K562 (cell line): ENCODE data around the gene RAE1. TPM values are rescaled to one million over a fixed set of nuclear protein-coding genes. Genes with fewer than 3 reads are reported as not detected.

ENCODE experiments used
- ATAC-seq: fragments of 200-7000 bp; cut with Tn5 transposase; 3 replicates; pipeline ENCODE4 v1.9.1; 2020; ENCODE audit warnings: moderate library complexity
- BruUV-seq: library from RNA; stranded (reverse); fragments of 400-500 nt; replicated peaks from 2 replicates; lab custom pipeline; 2021; lab: Mats Ljungman, UMichigan
- CTCF ChIA-PET: fragments of 300-600 bp; formaldehyde crosslinking; extraction: SDS; loops from one replicate; lab custom pipeline; 2021; ENCODE audit warnings: low intra/inter-chr PET ratio; lab: Yijun Ruan, JAX
- POLR2A ChIA-PET: fragments of 300-600, 350-650 bp; sonication (Branson Sonifier 250); formaldehyde crosslinking; extraction: SDS; loops from one replicate; lab custom pipeline; 2021; ENCODE audit warnings: antibody characterized with exemption, inconsistent platforms; lab: Yijun Ruan, JAX
- DNase-seq, 4 experiments: peaks; one replicate each; pipeline versions ENCODE4 v3.0.0 to v3.0.0-alpha.2; 2011 to 2018; ENCODE audit warnings: low spot score in 3 of 4, mixed read lengths in 3 of 4; ENCODE audit errors: extremely low read depth in 1 of 4
- FAIRE-seq: peaks from 2 replicates; lab custom pipeline; 2011; peaks lifted over from hg19 to GRCh38; lab: Jason Lieb, UNC
- H2AFZ ChIP-seq: 2 replicates; pipeline ENCODE4 v1.6.0; 2011; ENCODE audit warnings: low read depth, low read length, control low read depth, inconsistent platforms
- H3K27ac ChIP-seq: fragments of 200-600 bp; 3 replicates; pipeline ENCODE4 v1.8.0; 2011; ENCODE audit warnings: low read depth, mild to moderate bottlenecking, control low read depth, inconsistent platforms, low read length, moderate library complexity, mixed read lengths; ENCODE audit errors: extremely low read depth
- H3K27me3 ChIP-seq, 2 experiments: fragments of 300-600 bp in 1 of 2; 2 replicates in 1 of 2; 3 replicates in 1 of 2; pipeline versions ENCODE4 v1.6.0 to v1.8.0; 2011; ENCODE audit warnings: inconsistent platforms in 2 of 2, low read length in 2 of 2, mild to moderate bottlenecking in 1 of 2, mixed read lengths in 1 of 2, moderate library complexity in 1 of 2; ENCODE audit not compliant: control insufficient read depth in 2 of 2, insufficient read depth in 2 of 2
- H3K36me3 ChIP-seq: fragments of 300-600 bp; 3 replicates; pipeline ENCODE4 v1.8.0; 2011; ENCODE audit warnings: mild to moderate bottlenecking, low read length, inconsistent platforms; ENCODE audit not compliant: control insufficient read depth, insufficient read depth
- H3K4me1 ChIP-seq, 2 experiments: fragments of 200-600 bp in 1 of 2; replicated peaks in 1 of 2; 2 replicates in 1 of 2; 3 replicates in 1 of 2; pipeline versions ENCODE4 v1.5.1 to v1.8.0; 2011; ENCODE audit warnings: inconsistent platforms in 2 of 2, low read length in 2 of 2, mild to moderate bottlenecking in 1 of 2, mixed read lengths in 1 of 2, moderate library complexity in 1 of 2; ENCODE audit not compliant: control insufficient read depth in 2 of 2, insufficient read depth in 2 of 2
- H3K4me2 ChIP-seq: 2 replicates; pipeline ENCODE4 v1.6.1; 2011; ENCODE audit warnings: low read length, control low read depth, inconsistent platforms, mixed read lengths; ENCODE audit not compliant: insufficient read depth
- H3K4me3 ChIP-seq: fragments of 200-600 bp; sonication (generic), shearing (Covaris generic); 2 replicates; pipeline ENCODE4 v1.5.1; 2016; ENCODE audit warnings: control low read depth, inconsistent platforms
- H3K79me2 ChIP-seq: fragments of 200-600 bp; 3 replicates; pipeline ENCODE4 v1.8.0; 2011; ENCODE audit warnings: low read length, inconsistent platforms; ENCODE audit not compliant: control insufficient read depth, insufficient read depth
- H3K9ac ChIP-seq, 2 experiments: 2 replicates each; pipeline versions ENCODE4 v1.6.0 to v1.6.1; 2011; ENCODE audit warnings: low read depth in 2 of 2, low read length in 2 of 2, control low read depth in 1 of 2, inconsistent platforms in 1 of 2, mild to moderate bottlenecking in 1 of 2, mixed read lengths in 1 of 2; ENCODE audit not compliant: insufficient read depth in 1 of 2
- H3K9me1 ChIP-seq: one replicate; pipeline ENCODE4 v1.6.0; 2011; ENCODE audit warnings: inconsistent platforms, mild to moderate bottlenecking, low read length, moderate library complexity; ENCODE audit not compliant: control insufficient read depth, insufficient read depth
- H3K9me3 ChIP-seq: replicated peaks from 2 replicates; pipeline ENCODE4 v1.5.1; 2011; ENCODE audit warnings: low read depth, low read length, inconsistent platforms; ENCODE audit not compliant: control insufficient read depth, insufficient read depth
- H4K20me1 ChIP-seq: replicated peaks from 2 replicates; pipeline ENCODE4 v1.6.1; 2011; ENCODE audit warnings: low read length, inconsistent platforms, mixed read lengths; ENCODE audit not compliant: control insufficient read depth, insufficient read depth
- BMI1 ChIP-seq: fragments of 150-350 bp; IDR thresholded peaks from 2 replicates; pipeline ENCODE4 v1.6.1; 2014; ENCODE audit warnings: low read length
- CSDE1 ChIP-seq, 2 experiments: fragments of 450-650 bp; IDR thresholded peaks; 2 replicates each; pipeline ENCODE4 v1.6.1; 2016; ENCODE audit warnings: mild to moderate bottlenecking in 1 of 2
- DNMT1 ChIP-seq: fragments of 450-650 bp; IDR thresholded peaks from 2 replicates; pipeline ENCODE4 v1.6.1; 2016; ENCODE audit warnings: antibody characterized with exemption, mild to moderate bottlenecking
- RBBP5 ChIP-seq: fragments of 200-600 bp; sonication (generic); IDR thresholded peaks from 2 replicates; pipeline ENCODE4 v1.6.1; 2012; ENCODE audit warnings: borderline replicate concordance, mild to moderate bottlenecking, low read length, control low read depth, inconsistent platforms; ENCODE audit not compliant: insufficient read depth, poor library complexity, severe bottlenecking
- ZNF12 ChIP-seq: sonication (generic); formaldehyde crosslinking; IDR thresholded peaks from 2 replicates; pipeline ENCODE4 v1.4.0; 2020; ENCODE audit warnings: mild to moderate bottlenecking, missing genetic modification reagents
- ZNF232 ChIP-seq: sonication (generic); formaldehyde crosslinking; IDR thresholded peaks from 2 replicates; pipeline ENCODE4 v1.8.0; 2022; ENCODE audit warnings: mild to moderate bottlenecking, missing genetic modification reagents
- WGBS: fragments of 100-300 bp; shearing (Covaris generic); methylation state at CpG from one replicate; pipeline ENCODE4 v1.1.6; 2016; ENCODE audit warnings: low coverage, mixed read lengths; ENCODE audit not compliant: insufficient coverage; ENCODE audit errors: missing lambda C conversion rate; 5-methylcytosine and 5-hydroxymethylcytosine counted together
- in situ Hi-C: fragments of 300-500 bp; cut with MboI; formaldehyde crosslinking; loops from 4 replicates; pipeline ENCODE4 v1.15.0; 2018; ENCODE audit warnings: inconsistent platforms, mixed read lengths
- intact Hi-C: fragments of 100-400 bp; cut with micrococcal nuclease; formaldehyde crosslinking; loops from 2 replicates; pipeline ENCODE4 v1.14.2; 2022
- polyA plus RNA-seq, 8 experiments: library from polyadenylated mRNA; depleted of rRNA in 4 of 8; stranded (reverse) in 5 of 8; unstranded in 3 of 8; fragments of >200 nt; fragmentation: Nextera tagmentation in 2 of 8; fragmentation: Illumina TruSeq in 1 of 8; extraction: Ambion mirVana in 2 of 8; extraction: Trizol in 1 of 8; gene quantifications; 2 replicates each; pipeline versions ENCODE4 v1.2.1 to v1.2.3, GENCODE V29; 2011 to 2014; ENCODE audit warnings: inconsistent platforms in 1 of 8, missing spikeins in 1 of 8
- total RNA-seq, 7 experiments: library from RNA; depleted of rRNA in 6 of 7; stranded (reverse); fragments of >200 nt in 6 of 7; fragmentation: Illumina TruSeq in 2 of 7; extraction: Trizol in 2 of 7; gene quantifications; 2 replicates each; pipeline versions ENCODE4 v1.2.1 to v1.2.3, GENCODE V29; 2011 to 2021; ENCODE audit warnings: low replicate concordance in 1 of 7
- TF ChIP-seq, protein P1 (sequence below), 2 experiments: IDR thresholded peaks; 2 replicates each; pipeline ENCODE4 v1.6.1; 2011; ENCODE audit warnings: borderline replicate concordance in 1 of 2, control low read depth in 1 of 2, low read depth in 1 of 2, low read length in 1 of 2, mild to moderate bottlenecking in 1 of 2, mixed read lengths in 1 of 2, moderate library complexity in 1 of 2; ENCODE audit not compliant: insufficient read depth in 1 of 2, insufficient read length in 1 of 2, poor library complexity in 1 of 2, severe bottlenecking in 1 of 2; ENCODE audit errors: extremely low read depth in 1 of 2
- TF ChIP-seq, protein P2 (sequence below): fragments of 250-450 bp; sonication (Bioruptor Pico); IDR thresholded peaks from 2 replicates; pipeline ENCODE4 v1.4.0; 2020; ENCODE audit warnings: mild to moderate bottlenecking
- TF ChIP-seq, protein P3 (sequence below), 2 experiments: fragments of 450-650 bp; IDR thresholded peaks; 2 replicates each; pipeline ENCODE4 v1.6.1; 2016; ENCODE audit warnings: mild to moderate bottlenecking in 2 of 2, borderline replicate concordance in 1 of 2, low read depth in 1 of 2, moderate library complexity in 1 of 2

The RAE1 gene
- total and polyA plus RNA-seq, 9 of the 15 experiments (the other 6 are each of a cell fraction or from before 2014, with no cell fraction given): 33.7 to 248 (median 77.7) TPM

DNA sequence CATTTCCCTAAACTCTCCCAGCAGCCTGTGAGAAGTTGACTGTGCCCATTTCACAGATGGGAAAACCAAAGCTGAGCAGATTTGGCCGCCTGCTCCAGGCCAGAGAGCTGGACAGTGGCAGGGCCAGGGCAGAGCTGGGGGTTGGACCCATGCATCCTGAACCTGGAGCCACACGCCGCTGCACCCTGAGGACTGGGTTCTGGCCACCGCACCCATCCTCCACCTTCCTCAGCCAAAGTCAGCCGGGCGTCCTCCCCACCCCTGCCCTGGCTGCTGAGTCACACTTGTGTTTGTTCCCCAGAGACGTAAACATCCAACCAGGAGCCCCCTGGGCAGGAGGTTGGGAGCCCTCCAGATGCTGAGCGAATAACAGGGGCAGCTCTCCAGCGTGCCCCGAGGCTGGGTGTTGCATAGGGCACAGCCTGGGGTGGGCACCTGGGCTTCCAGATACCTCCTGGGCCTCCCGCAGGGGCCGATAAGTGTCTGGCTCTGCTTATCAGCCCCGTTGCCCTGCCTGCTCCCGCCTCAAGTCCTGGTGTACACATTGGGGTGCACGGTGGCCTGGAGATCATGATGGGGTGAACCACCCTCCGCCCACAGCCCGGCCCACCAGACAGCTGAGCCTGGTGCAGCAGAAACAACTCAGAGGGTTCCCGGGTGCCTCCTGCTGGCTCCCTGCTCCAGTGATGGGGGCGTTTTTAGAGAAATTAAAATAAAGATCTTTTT lies 64.0 kb downstream of the RAE1 start:
- intact Hi-C loops: no loop called here
- TF ChIP-seq RBBP5 (peak; percentile 27), ZNF12 (CRISPR knock-in tag) (no peak), DNMT1 (no peak), BMI1 (no peak), CSDE1 (IDR thresholded peaks at IDR 0.05) (no peak), ZNF232 (CRISPR knock-in tag) (no peak)
- TF ChIP-seq, protein P1, sequence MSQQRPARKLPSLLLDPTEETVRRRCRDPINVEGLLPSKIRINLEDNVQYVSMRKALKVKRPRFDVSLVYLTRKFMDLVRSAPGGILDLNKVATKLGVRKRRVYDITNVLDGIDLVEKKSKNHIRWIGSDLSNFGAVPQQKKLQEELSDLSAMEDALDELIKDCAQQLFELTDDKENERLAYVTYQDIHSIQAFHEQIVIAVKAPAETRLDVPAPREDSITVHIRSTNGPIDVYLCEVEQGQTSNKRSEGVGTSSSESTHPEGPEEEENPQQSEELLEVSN (IDR thresholded peaks at IDR 0.05; ENCODE audit: borderline replicate concordance in 1 of 2, extremely low read depth in 1 of 2, insufficient read depth in 1 of 2, insufficient read length in 1 of 2, low read depth in 1 of 2, low read length in 1 of 2, poor library complexity in 1 of 2, severe bottlenecking in 1 of 2): no peak
- TF ChIP-seq, protein P2, sequence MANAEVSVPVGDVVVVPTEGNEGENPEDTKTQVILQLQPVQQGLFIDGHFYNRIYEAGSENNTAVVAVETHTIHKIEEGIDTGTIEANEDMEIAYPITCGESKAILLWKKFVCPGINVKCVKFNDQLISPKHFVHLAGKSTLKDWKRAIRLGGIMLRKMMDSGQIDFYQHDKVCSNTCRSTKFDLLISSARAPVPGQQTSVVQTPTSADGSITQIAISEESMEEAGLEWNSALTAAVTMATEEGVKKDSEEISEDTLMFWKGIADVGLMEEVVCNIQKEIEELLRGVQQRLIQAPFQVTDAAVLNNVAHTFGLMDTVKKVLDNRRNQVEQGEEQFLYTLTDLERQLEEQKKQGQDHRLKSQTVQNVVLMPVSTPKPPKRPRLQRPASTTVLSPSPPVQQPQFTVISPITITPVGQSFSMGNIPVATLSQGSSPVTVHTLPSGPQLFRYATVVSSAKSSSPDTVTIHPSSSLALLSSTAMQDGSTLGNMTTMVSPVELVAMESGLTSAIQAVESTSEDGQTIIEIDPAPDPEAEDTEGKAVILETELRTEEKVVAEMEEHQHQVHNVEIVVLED (CRISPR knock-in tag): no peak
- TF ChIP-seq, protein P3, sequence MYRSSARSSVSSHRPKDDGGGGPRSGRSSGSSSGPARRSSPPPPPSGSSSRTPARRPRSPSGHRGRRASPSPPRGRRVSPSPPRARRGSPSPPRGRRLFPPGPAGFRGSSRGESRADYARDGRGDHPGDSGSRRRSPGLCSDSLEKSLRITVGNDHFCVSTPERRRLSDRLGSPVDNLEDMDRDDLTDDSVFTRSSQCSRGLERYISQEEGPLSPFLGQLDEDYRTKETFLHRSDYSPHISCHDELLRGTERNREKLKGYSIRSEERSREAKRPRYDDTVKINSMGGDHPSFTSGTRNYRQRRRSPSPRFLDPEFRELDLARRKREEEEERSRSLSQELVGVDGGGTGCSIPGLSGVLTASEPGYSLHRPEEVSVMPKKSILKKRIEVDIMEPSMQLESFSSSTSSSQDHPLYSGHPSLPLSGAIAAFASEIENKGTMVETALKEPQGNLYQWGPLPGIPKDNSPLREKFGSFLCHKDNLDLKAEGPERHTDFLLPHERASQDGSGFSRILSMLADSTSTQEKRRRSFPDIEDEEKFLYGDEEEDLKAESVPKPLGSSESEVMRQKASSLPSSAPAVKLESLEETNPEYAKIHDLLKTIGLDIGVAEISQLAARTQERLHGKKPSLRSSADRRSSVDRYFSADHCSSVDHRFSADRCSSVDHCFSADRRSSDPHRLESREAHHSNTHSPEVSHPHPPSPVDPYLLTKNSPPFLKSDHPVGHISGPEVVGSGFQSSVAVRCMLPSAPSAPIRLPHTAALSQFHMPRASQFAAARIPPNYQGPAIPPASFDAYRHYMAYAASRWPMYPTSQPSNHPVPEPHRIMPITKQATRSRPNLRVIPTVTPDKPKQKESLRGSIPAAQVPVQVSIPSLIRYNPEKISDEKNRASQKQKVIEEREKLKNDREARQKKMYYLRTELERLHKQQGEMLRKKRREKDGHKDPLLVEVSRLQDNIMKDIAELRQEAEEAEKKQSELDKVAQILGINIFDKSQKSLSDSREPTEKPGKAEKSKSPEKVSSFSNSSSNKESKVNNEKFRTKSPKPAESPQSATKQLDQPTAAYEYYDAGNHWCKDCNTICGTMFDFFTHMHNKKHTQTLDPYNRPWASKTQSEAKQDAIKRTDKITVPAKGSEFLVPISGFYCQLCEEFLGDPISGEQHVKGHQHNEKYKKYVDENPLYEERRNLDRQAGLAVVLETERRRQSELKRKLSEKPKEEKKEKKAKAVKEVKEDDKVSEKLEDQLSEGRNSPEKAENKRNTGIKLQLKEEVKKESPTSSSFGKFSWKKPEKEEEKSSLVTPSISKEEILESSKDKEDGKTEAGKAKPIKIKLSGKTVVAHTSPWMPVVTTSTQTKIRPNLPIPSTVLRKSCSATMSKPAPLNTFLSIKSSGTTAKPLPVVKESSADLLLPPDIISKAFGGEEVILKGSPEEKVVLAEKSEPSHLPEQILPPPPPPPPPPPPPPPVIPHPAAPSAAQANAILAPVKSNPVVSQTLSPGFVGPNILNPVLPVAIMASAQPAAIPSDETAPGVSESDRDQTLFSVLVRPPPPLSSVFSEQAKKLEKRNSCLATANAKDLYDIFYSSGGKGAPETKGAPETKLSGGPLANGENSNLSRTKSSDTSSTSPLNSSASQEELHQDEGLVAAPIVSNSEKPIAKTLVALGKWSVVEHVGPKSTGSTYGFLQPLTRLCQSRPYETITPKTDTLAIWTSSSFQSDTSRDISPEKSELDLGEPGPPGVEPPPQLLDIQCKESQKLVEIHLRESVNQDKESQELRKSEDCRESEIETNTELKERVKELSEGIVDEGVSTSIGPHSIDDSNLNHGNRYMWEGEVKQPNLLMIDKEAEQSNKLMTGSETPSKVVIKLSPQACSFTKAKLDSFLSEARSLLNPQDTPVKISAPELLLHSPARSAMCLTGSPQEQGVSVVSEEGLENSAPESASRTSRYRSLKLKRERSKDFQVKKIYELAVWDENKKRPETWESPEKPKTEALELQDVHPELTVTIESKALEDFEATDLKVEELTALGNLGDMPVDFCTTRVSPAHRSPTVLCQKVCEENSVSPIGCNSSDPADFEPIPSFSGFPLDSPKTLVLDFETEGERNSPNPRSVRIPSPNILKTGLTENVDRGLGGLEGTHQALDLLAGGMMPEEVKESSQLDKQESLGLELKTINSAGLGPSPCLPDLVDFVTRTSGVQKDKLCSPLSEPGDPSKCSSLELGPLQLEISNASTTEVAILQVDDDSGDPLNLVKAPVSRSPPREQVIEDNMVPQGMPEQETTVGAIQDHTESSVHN (IDR thresholded peaks at IDR 0.05; ENCODE audit: borderline replicate concordance in 1 of 2, low read depth in 1 of 2): no peak

More for the DNA sequence above, 64.0 kb downstream of the RAE1 start:
- Histone ChIP-seq H3K27ac (peak overlapping the region; percentile 73; the same call in 2 of the 3 replicates), H4K20me1 (no peaks in the 10 kb centered on the region), H2AFZ (peak overlapping the region; percentile 87), H3K9ac (peak overlapping the region; percentile 24 to 80; a peak in 3 of 4 replicates), H3K9me3 (no peaks in the 10 kb centered on the region), H3K36me3 (peaks cover 4% of the 10 kb centered on the region; the same call in 1 of the 3 replicates), H3K4me1 (peaks cover 66 to 69% of the 10 kb centered on the region in 2 experiments), H3K27me3 (no peaks in the 10 kb centered on the region), H3K4me3 (no peak overlapping the region), H3K4me2 (peak overlapping the region; percentile 70), H3K79me2 (no peaks in the 10 kb centered on the region), H3K9me1 (no peaks in the 10 kb centered on the region)
- FAIRE-seq: no peak
- ATAC-seq: peak; percentile 47
- WGBS: 12% methylated on average over 19 of the region's 19 CpGs
- DNase-seq: peak; percentile 77 to 78 (median 78)
- CTCF ChIA-PET: no interaction called here
- POLR2A ChIA-PET: interaction anchor here (0.6 to 1.7 kb wide), 4 partner anchors 16 to 57 kb away, joined by 3 to 6 read pairs (median 3); no protein-coding TSS in a partner anchor
- no TSS peak for BruUV-seq
- in situ Hi-C loops: no loop called here
